ENCODE measurements around the gene PRM3.

- TF ChIP-seq FOXK2 (IDR thresholded peaks at IDR 0.05) = no peak
- TF ChIP-seq FOXA1 (IDR thresholded peaks at IDR 0.05) = no peak
- no peak for TF ChIP-seq CTBP1 (IDR thresholded peaks at IDR 0.05; ENCODE audit: borderline replicate concordance)
- no peak for TF ChIP-seq BHLHE40 (IDR thresholded peaks at IDR 0.05; ENCODE audit: borderline replicate concordance)
- no peak for TF ChIP-seq ZNF384 (IDR thresholded peaks at IDR 0.05)
- no peak for TF ChIP-seq L3MBTL2 (conservative IDR thresholded peaks at IDR 0.05)
- no peak for TF ChIP-seq SP1 (IDR thresholded peaks at IDR 0.05)
- TF ChIP-seq FOXM1 (IDR thresholded peaks at IDR 0.05; ENCODE audit: borderline replicate concordance) = no peak
Observed at GRCh38 chr16:11301645-11302501, 28.4 kb upstream of the PRM3 start.
